ENCODE measurements around the gene DCN.

- TF ChIP-seq TAF1 (IDR thresholded peaks at IDR 0.05; ENCODE audit: borderline replicate concordance, low read depth, low read length) (no peak), POLR2AphosphoS5 (IDR thresholded peaks at IDR 0.05; ENCODE audit: low read depth, low read length) (no peak), POLR2A (IDR thresholded peaks at IDR 0.05; ENCODE audit: low read depth, low read length) (no peak)
These were observed 11.1 kb downstream of the DCN start for GRCh38 chr12:91171476-91171875.

Measured in GM12892 (cell line).